Mesenchymal stem cell (in vitro differentiated cells and primary cell): ENCODE data around the gene NRXN3.

Experiments
- DNase-seq: peaks from one replicate; pipeline ENCODE4 v3.0.0-alpha.2; 2013
- H2AFZ ChIP-seq: one replicate; pipeline ENCODE4 v1.6.1; 2013; ENCODE audit warnings: low read depth, mild to moderate bottlenecking, control low read depth, inconsistent platforms, low read length, moderate library complexity
- H2AK5ac ChIP-seq: 2 replicates; pipeline ENCODE4 v1.6.1; 2013; ENCODE audit warnings: low read length, moderate library complexity, mild to moderate bottlenecking, inconsistent platforms; ENCODE audit not compliant: severe bottlenecking
- H2BK120ac ChIP-seq: one replicate; pipeline ENCODE4 v1.6.1; 2013; ENCODE audit warnings: low read depth, mild to moderate bottlenecking, inconsistent platforms, low read length, moderate library complexity
- H2BK12ac ChIP-seq, 2 experiments: one replicate each; pipeline ENCODE4 v1.6.1; 2013; ENCODE audit warnings: inconsistent platforms in 2 of 2, low read length in 2 of 2, mild to moderate bottlenecking in 2 of 2, moderate library complexity in 2 of 2, control low read depth in 1 of 2
- H2BK15ac ChIP-seq: one replicate; pipeline ENCODE4 v1.6.1; 2013; ENCODE audit warnings: mild to moderate bottlenecking, low read depth, inconsistent platforms; ENCODE audit not compliant: poor library complexity, severe bottlenecking
- H2BK5ac ChIP-seq: 2 replicates; pipeline ENCODE4 v1.6.1; 2013; ENCODE audit warnings: low read depth, mild to moderate bottlenecking, low read length, control low read depth, inconsistent platforms; ENCODE audit not compliant: poor library complexity, severe bottlenecking
- H3K14ac ChIP-seq, 2 experiments: one replicate each; pipeline ENCODE4 v1.6.1; 2013; ENCODE audit warnings: inconsistent platforms in 2 of 2, low read length in 2 of 2, control low read depth in 1 of 2, mild to moderate bottlenecking in 1 of 2, moderate library complexity in 1 of 2
- H3K18ac ChIP-seq, 2 experiments: one replicate each; pipeline ENCODE4 v1.6.1; 2013; ENCODE audit warnings: inconsistent platforms in 2 of 2, low read length in 2 of 2, control low read depth in 1 of 2, low read depth in 1 of 2, mild to moderate bottlenecking in 1 of 2
- H3K23ac ChIP-seq, 2 experiments: one replicate each; pipeline ENCODE4 v1.6.1; 2013; ENCODE audit warnings: inconsistent platforms in 2 of 2, low read length in 2 of 2, mild to moderate bottlenecking in 2 of 2, moderate library complexity in 2 of 2, control low read depth in 1 of 2
- H3K27ac ChIP-seq: 2 replicates; pipeline ENCODE4 v1.5.1; 2013; ENCODE audit warnings: mild to moderate bottlenecking, moderate library complexity, low read length, control low read depth, inconsistent platforms; ENCODE audit not compliant: poor library complexity, severe bottlenecking
- H3K27me3 ChIP-seq, 2 experiments: 2 replicates each; pipeline versions ENCODE4 v1.6.1 to v1.7.0; 2013; ENCODE audit warnings: low read length in 2 of 2, mild to moderate bottlenecking in 2 of 2, moderate library complexity in 2 of 2, control low read depth in 1 of 2, inconsistent platforms in 1 of 2; ENCODE audit not compliant: control insufficient read depth in 1 of 2, insufficient read depth in 1 of 2
- H3K36me3 ChIP-seq, 2 experiments: 2 replicates each; pipeline versions ENCODE4 v1.6.1 to v1.7.0; 2013; ENCODE audit warnings: low read length in 2 of 2, control low read depth in 1 of 2, inconsistent platforms in 1 of 2, low read depth in 1 of 2, mild to moderate bottlenecking in 1 of 2; ENCODE audit not compliant: insufficient read depth in 2 of 2, control insufficient read depth in 1 of 2
- H3K4ac ChIP-seq, 2 experiments: one replicate each; pipeline ENCODE4 v1.6.1; 2013; ENCODE audit warnings: inconsistent platforms in 2 of 2, low read length in 2 of 2, mild to moderate bottlenecking in 2 of 2, moderate library complexity in 2 of 2, control low read depth in 1 of 2, low read depth in 1 of 2
- H3K4me1 ChIP-seq: 2 replicates; pipeline ENCODE4 v1.6.1; 2013; ENCODE audit warnings: low read depth, low read length, control low read depth; ENCODE audit not compliant: control insufficient read depth, insufficient read depth
- H3K4me2 ChIP-seq: 2 replicates; pipeline ENCODE4 v1.6.1; 2013; ENCODE audit warnings: low read length, mild to moderate bottlenecking, inconsistent platforms; ENCODE audit not compliant: poor library complexity, severe bottlenecking
- H3K4me3 ChIP-seq, 2 experiments: 2 replicates each; pipeline versions ENCODE4 v1.5.1 to v1.7.0; 2013; ENCODE audit warnings: low read length in 2 of 2, mild to moderate bottlenecking in 2 of 2, control low read depth in 1 of 2, low read depth in 1 of 2; ENCODE audit not compliant: insufficient read depth in 1 of 2
- H3K79me1 ChIP-seq: replicated peaks from 2 replicates; pipeline ENCODE4 v1.6.1; 2013; ENCODE audit warnings: mild to moderate bottlenecking, control low read depth, low read length, inconsistent platforms; ENCODE audit not compliant: poor library complexity, severe bottlenecking
- H3K9ac ChIP-seq: 2 replicates; pipeline ENCODE4 v1.7.0; 2013; ENCODE audit warnings: mild to moderate bottlenecking, low read length, moderate library complexity
- H3K9me3 ChIP-seq: 2 replicates; pipeline ENCODE4 v1.7.0; 2013; ENCODE audit warnings: mild to moderate bottlenecking, low read length; ENCODE audit not compliant: control insufficient read depth
- H4K8ac ChIP-seq: one replicate; pipeline ENCODE4 v1.6.1; 2013; ENCODE audit warnings: inconsistent platforms, mild to moderate bottlenecking, low read length, moderate library complexity
- H4K91ac ChIP-seq: one replicate; pipeline ENCODE4 v1.6.1; 2013; ENCODE audit warnings: mild to moderate bottlenecking, low read length, inconsistent platforms
- WGBS: methylation state at CpG from one replicate; pipeline ENCODE4 v1.1.7; 2013; ENCODE audit warnings: mixed read lengths; 5-methylcytosine and 5-hydroxymethylcytosine counted together

NRXN3 gene

DNA sequence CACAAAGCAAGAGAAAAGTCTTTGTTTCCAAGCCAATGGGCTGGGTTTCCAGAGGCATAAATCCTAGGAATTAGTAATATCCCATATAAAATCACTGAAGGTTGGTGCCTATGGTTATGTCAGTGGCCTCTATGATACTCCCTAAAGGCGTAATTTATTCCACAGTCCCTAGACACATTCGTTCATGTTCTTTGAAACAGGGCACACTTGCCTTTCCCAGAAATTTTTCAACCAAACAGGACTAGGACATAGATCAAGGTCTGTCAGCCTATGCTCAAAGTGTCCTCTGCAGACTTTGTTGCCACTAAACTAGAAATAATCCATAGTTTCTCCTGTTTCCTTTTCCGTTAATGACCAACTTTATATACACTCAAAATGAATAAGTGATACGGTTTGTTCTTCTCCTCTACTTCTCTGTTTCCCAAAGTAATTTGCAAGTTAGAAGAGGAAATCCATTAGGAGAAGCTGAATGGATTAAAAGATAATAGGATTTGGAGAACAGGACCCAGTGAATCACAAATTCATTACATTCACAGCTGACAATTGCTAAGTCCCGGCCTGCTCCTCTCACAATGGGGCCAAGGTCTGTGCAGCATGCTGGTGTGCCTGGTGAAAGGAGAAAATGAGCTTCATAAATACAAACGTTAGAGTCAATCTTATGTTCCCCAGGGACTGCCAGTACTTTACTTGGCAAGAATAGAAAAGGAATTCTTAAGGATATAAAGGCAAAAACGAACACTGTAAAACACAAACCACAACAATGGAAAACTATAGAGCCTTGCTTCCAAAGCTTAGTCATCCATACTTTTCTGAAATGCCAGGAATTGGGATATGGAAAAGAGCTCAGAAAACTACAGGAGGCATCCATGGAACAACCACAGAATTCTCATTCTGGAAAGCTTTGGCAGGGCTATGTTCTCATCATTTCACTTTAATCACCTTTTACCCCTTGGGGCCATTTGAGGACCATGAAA, 966.2 kb downstream of the NRXN3 start:
- H3K4me1 ChIP-seq, result no peaks in the 10 kb centered on the region
- no peak overlapping the region for H4K8ac ChIP-seq
- DNase-seq, result no peak
- no peak overlapping the region for H3K9ac ChIP-seq
- H3K23ac ChIP-seq, result no peak overlapping the region
- H3K9me3 ChIP-seq, result peaks cover 3% of the 10 kb centered on the region
- H3K14ac ChIP-seq, result no peak overlapping the region
- no peak overlapping the region for H3K27ac ChIP-seq
- no peak overlapping the region for H3K4ac ChIP-seq
- no peak overlapping the region for H2AK5ac ChIP-seq
- no peak overlapping the region for H4K91ac ChIP-seq
- no peaks in the 10 kb centered on the region for H3K79me1 ChIP-seq
- 77% methylated on average over 4 of the region's 7 CpGs for WGBS
- H3K27me3 ChIP-seq, result no peaks in the 10 kb centered on the region
- H3K4me3 ChIP-seq, result no peak overlapping the region
- H2BK12ac ChIP-seq, result no peak overlapping the region
- H2BK5ac ChIP-seq, result no peak overlapping the region
- H2AFZ ChIP-seq, result no peak overlapping the region
- no peak overlapping the region for H2BK15ac ChIP-seq
- no peaks in the 10 kb centered on the region for H3K36me3 ChIP-seq
- no peak overlapping the region for H3K18ac ChIP-seq
- no peak overlapping the region for H3K4me2 ChIP-seq
- no peak overlapping the region for H2BK120ac ChIP-seq

GRCh38 chr14:79137045-79137430, 966.9 kb downstream of the NRXN3 start:
- Histone ChIP-seq H3K14ac (no peak overlapping the region), H3K18ac (no peak overlapping the region), H3K9ac (no peak overlapping the region), H3K9me3 (peaks cover 3% of the 10 kb centered on the region), H3K27me3 (no peaks in the 10 kb centered on the region), H3K23ac (no peak overlapping the region), H2AK5ac (no peak overlapping the region), H2AFZ (no peak overlapping the region), H3K79me1 (no peaks in the 10 kb centered on the region), H3K4ac (no peak overlapping the region), H3K4me3 (no peak overlapping the region), H4K91ac (no peak overlapping the region), H2BK120ac (no peak overlapping the region), H3K4me2 (no peak overlapping the region), H2BK15ac (no peak overlapping the region), H3K27ac (no peak overlapping the region), H3K36me3 (no peaks in the 10 kb centered on the region), H2BK12ac (no peak overlapping the region), H2BK5ac (no peak overlapping the region), H4K8ac (no peak overlapping the region), H3K4me1 (no peaks in the 10 kb centered on the region)
- WGBS, result 79% methylated on average over 1 of the region's 2 CpGs
- no peak for DNase-seq

DNA sequence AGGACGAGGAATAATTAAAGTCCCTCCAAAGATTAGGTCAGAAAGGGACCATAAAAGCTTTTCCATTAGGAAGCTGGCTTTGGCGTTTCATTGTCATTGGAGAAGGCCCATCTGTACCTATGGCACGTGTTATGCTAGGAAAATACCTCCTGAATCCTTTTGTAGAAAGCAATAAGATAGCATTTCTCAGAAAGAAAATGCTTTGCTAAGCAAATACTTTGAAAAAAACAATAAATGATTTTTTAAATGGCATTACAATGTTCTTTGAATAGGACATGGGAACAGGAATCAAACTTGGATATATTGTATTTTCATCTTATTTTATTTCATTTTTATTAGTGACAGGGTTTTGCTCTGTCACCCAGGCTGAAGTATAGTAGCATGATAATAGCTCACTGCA, 967.7 kb downstream of the NRXN3 start:
- Histone ChIP-seq H2BK12ac (no peak overlapping the region), H3K14ac (no peak overlapping the region)
- WGBS, result 80% methylated on average over 2 of the region's 3 CpGs

DNA sequence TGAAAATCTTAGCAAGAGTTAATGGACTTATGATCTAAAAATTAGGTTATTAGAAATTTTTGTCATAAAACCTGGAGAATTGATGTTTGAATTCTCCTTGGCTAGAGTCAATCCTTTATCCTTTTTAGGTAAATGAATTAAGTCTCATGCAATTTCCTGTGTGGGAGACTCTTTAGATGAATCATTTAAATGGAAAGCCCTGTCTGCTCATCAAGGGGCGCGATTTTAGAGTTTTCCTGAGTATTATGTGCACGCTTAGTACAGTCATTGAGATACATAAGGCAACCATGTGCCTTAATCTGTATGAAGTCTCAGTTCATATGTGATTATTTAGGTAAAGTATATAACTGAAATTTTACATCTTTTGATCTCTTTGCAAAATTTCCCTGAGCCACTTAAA, 974.7 kb downstream of the NRXN3 start:
- Histone ChIP-seq H3K4me1 (no peaks in the 10 kb centered on the region), H3K23ac (no peak overlapping the region), H3K27me3 (no peaks in the 10 kb centered on the region), H2BK12ac (no peak overlapping the region), H3K4me3 (no peak overlapping the region), H2BK15ac (no peak overlapping the region), H3K14ac (no peak overlapping the region), H3K9ac (no peak overlapping the region), H3K79me1 (no peaks in the 10 kb centered on the region), H2BK5ac (no peak overlapping the region), H3K4me2 (no peak overlapping the region), H3K18ac (no peak overlapping the region), H2BK120ac (no peak overlapping the region), H3K4ac (no peak overlapping the region), H4K91ac (no peak overlapping the region), H2AK5ac (no peak overlapping the region), H4K8ac (no peak overlapping the region), H3K9me3 (no peaks in the 10 kb centered on the region), H3K36me3 (no peaks in the 10 kb centered on the region), H2AFZ (no peak overlapping the region), H3K27ac (no peak overlapping the region)
- WGBS, result 89% methylated on average over 3 of the region's 3 CpGs
- no peak for DNase-seq

More for the DNA sequence above, 967.7 kb downstream of the NRXN3 start:
- H2BK120ac ChIP-seq, result no peak overlapping the region
- no peak for DNase-seq
- H3K4me3 ChIP-seq, result no peak overlapping the region
- H3K23ac ChIP-seq, result no peak overlapping the region
- H3K9ac ChIP-seq, result no peak overlapping the region
- no peak overlapping the region for H3K27ac ChIP-seq
- H3K36me3 ChIP-seq, result no peaks in the 10 kb centered on the region
- no peak overlapping the region for H3K4ac ChIP-seq
- no peak overlapping the region for H4K91ac ChIP-seq
- H3K4me1 ChIP-seq, result no peaks in the 10 kb centered on the region
- no peak overlapping the region for H2BK15ac ChIP-seq
- no peak overlapping the region for H4K8ac ChIP-seq
- H2AFZ ChIP-seq, result no peak overlapping the region
- H3K27me3 ChIP-seq, result no peaks in the 10 kb centered on the region
- no peak overlapping the region for H3K18ac ChIP-seq
- H3K9me3 ChIP-seq, result peaks cover 3% of the 10 kb centered on the region
- no peak overlapping the region for H2AK5ac ChIP-seq
- no peaks in the 10 kb centered on the region for H3K79me1 ChIP-seq
- no peak overlapping the region for H2BK5ac ChIP-seq
- H3K4me2 ChIP-seq, result no peak overlapping the region
